B cell (primary cell): ENCODE results near the gene C4orf46. TPM values are rescaled to one million over a fixed set of nuclear protein-coding genes. Genes with fewer than 3 reads are reported as not detected.

Source experiments
- ATAC-seq: fragments of 200-7000 bp; cut with Tn5 transposase; one replicate; pipeline ENCODE4 v1.10.0; 2021; ENCODE audit warnings: low read depth, mild to moderate bottlenecking, moderate number of reproducible peaks, moderate library complexity
- CTCF ChIA-PET: fragments of 350-600 bp; sonication (Branson Sonifier 250); formaldehyde crosslinking; loops from one replicate; lab custom pipeline; 2021; ENCODE audit warnings: antibody characterized with exemption, inconsistent platforms; lab: Charles Lee
- POLR2A ChIA-PET: fragments of 350-600 bp; sonication (Branson Sonifier 250); formaldehyde crosslinking; loops from one replicate; lab custom pipeline; 2021; ENCODE audit warnings: antibody characterized with exemption; lab: Charles Lee
- DNase-seq: peaks from one replicate; pipeline ENCODE4 v3.0.0; 2013
- H2AFZ ChIP-seq: 2 replicates; pipeline ENCODE4 v1.6.1; 2012; ENCODE audit warnings: mild to moderate bottlenecking, low read depth, low read length; ENCODE audit not compliant: insufficient read depth, poor library complexity, severe bottlenecking
- H3K27ac ChIP-seq, 2 donors: 1 replicate in 1 of 2; 2 replicates in 1 of 2; pipeline ENCODE4 v1.5.1; 2012 to 2013; ENCODE audit warnings: low read length in 2 of 2, mild to moderate bottlenecking in 2 of 2, moderate library complexity in 1 of 2
- H3K27me3 ChIP-seq, 4 experiments: fragments of 200-600 bp in 1 of 4; sonication (generic) in 1 of 4; replicated peaks in 1 of 4; 1 replicate in 2 of 4; 2 replicates in 2 of 4; pipeline versions ENCODE4 v1.6.1 to v1.7.0; 2013 to 2016; ENCODE audit warnings: low read length in 3 of 4, mild to moderate bottlenecking in 2 of 4, mixed read lengths in 1 of 4, moderate library complexity in 1 of 4; ENCODE audit not compliant: insufficient read depth in 4 of 4, control insufficient read depth in 3 of 4; ENCODE audit errors: control extremely low read depth in 1 of 4
- H3K36me3 ChIP-seq, 2 experiments: replicated peaks in 1 of 2; 1 replicate in 1 of 2; 2 replicates in 1 of 2; pipeline versions ENCODE4 v1.6.1 to v1.7.1; 2013; ENCODE audit warnings: low read length in 1 of 2; ENCODE audit not compliant: insufficient read depth in 2 of 2, control insufficient read depth in 1 of 2; ENCODE audit errors: control extremely low read depth in 1 of 2, extremely low read depth in 1 of 2
- H3K4me1 ChIP-seq, 2 donors: fragments of 200-600 bp in 1 of 2; sonication (generic) in 1 of 2; 1 replicate in 1 of 2; 2 replicates in 1 of 2; pipeline versions ENCODE4 v1.5.1 to v1.6.1; 2013 to 2017; ENCODE audit warnings: low read length in 2 of 2; ENCODE audit not compliant: control insufficient read depth in 2 of 2, insufficient read depth in 2 of 2
- H3K4me2 ChIP-seq: replicated peaks from 2 replicates; pipeline ENCODE3; 2012; ENCODE audit warnings: mild to moderate bottlenecking, low read depth, low read length; ENCODE audit not compliant: poor library complexity, severe bottlenecking
- H3K4me3 ChIP-seq, 5 experiments: fragments of 200-600 bp in 1 of 5; sonication (generic) in 1 of 5; 1 replicate in 3 of 5; 2 replicates in 2 of 5; pipeline versions ENCODE4 v1.5.1 to v1.7.0; 2011 to 2016; ENCODE audit warnings: low read length in 4 of 5, mild to moderate bottlenecking in 4 of 5, low read depth in 2 of 5, control low read depth in 1 of 5, moderate library complexity in 1 of 5; ENCODE audit not compliant: insufficient read depth in 1 of 5; ENCODE audit errors: control extremely low read depth in 1 of 5, extremely low read depth in 1 of 5
- H3K79me2 ChIP-seq: fragments of 200-600 bp; sonication (generic); one replicate; pipeline ENCODE4 v1.6.0; 2016; ENCODE audit warnings: low read length; ENCODE audit not compliant: control insufficient read depth, insufficient read depth
- H3K9ac ChIP-seq: fragments of 200-600 bp; sonication (generic); 2 replicates; pipeline ENCODE4 v1.6.1; 2017; ENCODE audit warnings: mild to moderate bottlenecking, low read length, moderate library complexity
- H3K9me3 ChIP-seq, 3 donors: one replicate each; pipeline versions ENCODE4 v1.6.1 to v1.7.1; 2013; ENCODE audit warnings: low read length in 2 of 3; ENCODE audit not compliant: control insufficient read depth in 2 of 3, insufficient read depth in 1 of 3; ENCODE audit errors: control extremely low read depth in 1 of 3
- H4K20me1 ChIP-seq: 2 replicates; pipeline ENCODE4 v1.6.0; 2012; ENCODE audit warnings: mild to moderate bottlenecking, low read length; ENCODE audit not compliant: insufficient read depth, control insufficient read depth, poor library complexity, severe bottlenecking
- H3K27ac Mint-ChIP-seq: one replicate; pipeline ENCODE4 v1.8.0; 2021; ENCODE audit warnings: mixed read lengths
- H3K27me3 Mint-ChIP-seq: one replicate; pipeline ENCODE4 v1.8.0; 2021; ENCODE audit warnings: mixed read lengths
- H3K4me1 Mint-ChIP-seq: one replicate; pipeline ENCODE4 v1.8.0; 2021; ENCODE audit warnings: mixed read lengths
- H3K4me3 Mint-ChIP-seq: one replicate; pipeline ENCODE4 v1.8.0; 2021; ENCODE audit warnings: mixed read lengths
- H3K9me3 Mint-ChIP-seq: one replicate; pipeline ENCODE4 v1.8.0; 2022; ENCODE audit warnings: mixed read lengths; ENCODE audit not compliant: insufficient read depth
- CTCF ChIP-seq: fragments of 200-600 bp; IDR thresholded peaks from one replicate; pipeline ENCODE4 v1.8.0; 2022; ENCODE audit warnings: antibody characterized with exemption, mild to moderate bottlenecking
- EZH2 ChIP-seq: IDR thresholded peaks from 2 replicates; pipeline ENCODE4 v1.6.1; 2012; ENCODE audit warnings: borderline replicate concordance, low read depth, mild to moderate bottlenecking, moderate library complexity, low read length; ENCODE audit not compliant: insufficient read depth, poor library complexity, severe bottlenecking
- WGBS: methylation state at CpG from one replicate; pipeline ENCODE4 v1.1.5; 2013; ENCODE audit warnings: missing lambda C conversion rate; ENCODE audit not compliant: insufficient coverage; 5-methylcytosine and 5-hydroxymethylcytosine counted together
- intact Hi-C: fragments of 100-400 bp; cut with micrococcal nuclease; formaldehyde crosslinking; loops from one replicate; pipeline ENCODE4 v1.10.0; 2022
- polyA plus RNA-seq: library from polyadenylated mRNA; depleted of rRNA; stranded (reverse); fragments of >200 nt; gene quantifications from 2 replicates; pipeline ENCODE4 v1.2.3, GENCODE V29; 2012
- total RNA-seq, 2 donors: library from RNA; stranded (reverse); fragments of 120-200 nt in 1 of 2; gene quantifications; 1 replicate in 1 of 2; 2 replicates in 1 of 2; pipeline versions ENCODE4 v1.2.3 to v1.2.4, GENCODE V29; 2013 to 2022

Gene C4orf46
- total and polyA plus RNA-seq, 2 donors (not counting 1 experiment from before 2014, with no cell fraction given): 3.8 to 4.6 TPM

- Histone ChIP-seq H3K27ac (no peak overlapping the region), H3K4me2 (no peak overlapping the region), H3K4me3 (no peak overlapping the region), H4K20me1 (no peaks in the 10 kb centered on the region), H3K9ac (no peak overlapping the region), H3K79me2 (peaks cover 12% of the 10 kb centered on the region), H3K36me3 (no peaks in the 10 kb centered on the region), H3K27me3 (no peaks in the 10 kb centered on the region), H2AFZ (no peak overlapping the region), H3K4me1 (peaks cover 5 to 7% of the 10 kb centered on the region in 2 donors), H3K9me3 (no peaks in the 10 kb centered on the region)
- DNase-seq (no peak), ATAC-seq (no peak)
- intact Hi-C loops: loop anchor here (10.0 kb wide), 1 partner anchor 399 kb away; no protein-coding TSS in a partner anchor
- ChIA-PET POLR2A (no interaction called here), CTCF (no interaction called here)
- TF ChIP-seq CTCF: no peak
- no peak for TF ChIP-seq EZH2
- 100% methylated on average over 4 of the region's 5 CpGs for WGBS
- Mint-ChIP-seq H3K4me1 (peaks cover 15% of the 10 kb centered on the region), H3K9me3 (no peaks in the 10 kb centered on the region), H3K4me3 (no peak overlapping the region), H3K27me3 (no peaks in the 10 kb centered on the region), H3K27ac (no peak overlapping the region)
Measured at GRCh38 chr4:158676076-158676475, 4.4 kb upstream of the C4orf46 start.

- Mint-ChIP-seq H3K27ac (no peak overlapping the region), H3K4me1 (peaks cover 22% of the 10 kb centered on the region), H3K27me3 (no peaks in the 10 kb centered on the region), H3K9me3 (no peaks in the 10 kb centered on the region), H3K4me3 (peak overlapping the region; percentile 39)
- Histone ChIP-seq H3K79me2 (peaks cover 12% of the 10 kb centered on the region), H3K4me1 (peaks cover 12 to 13% of the 10 kb centered on the region in 2 donors), H3K4me2 (no peak overlapping the region), H3K36me3 (no peaks in the 10 kb centered on the region), H3K9me3 (no peaks in the 10 kb centered on the region), H3K4me3 (no peak overlapping the region), H2AFZ (no peak overlapping the region), H3K9ac (no peak overlapping the region), H3K27me3 (no peaks in the 10 kb centered on the region), H3K27ac (no peak overlapping the region), H4K20me1 (no peaks in the 10 kb centered on the region)
- WGBS: no CpG with 5 or more reads among the region's 3 CpGs
- ATAC-seq: no peak
- intact Hi-C loops: loop anchor here (5.0 to 10.0 kb wide), 3 partner anchors 94 to 504 kb away; partner anchors contain the start of gene FNIP2
- ChIA-PET POLR2A (no interaction called here), CTCF (no interaction called here)
- TF ChIP-seq CTCF (no peak), EZH2 (no peak)
- DNase-seq: no peak
Measured at GRCh38 chr4:158673633-158674032, 1.9 kb upstream of the C4orf46 start.
